CD14-positive monocyte (primary cell): ENCODE measurements around the gene VLDLR. TPM values are rescaled to one million over a fixed set of nuclear protein-coding genes. Genes with fewer than 3 reads are reported as not detected.
A peak's percentile ranks its signal among the peaks of the same experiment; 100 is the strongest.

ENCODE experiments used
- DNase-seq, 3 donors: peaks; one replicate each; pipeline ENCODE4 v3.0.0-alpha.2; 2011 to 2022
- H2AFZ ChIP-seq: 2 replicates; pipeline ENCODE4 v1.6.0; 2012; ENCODE audit warnings: mild to moderate bottlenecking, low read depth, low read length, inconsistent platforms; ENCODE audit not compliant: insufficient read depth, poor library complexity, severe bottlenecking
- H3K27ac ChIP-seq, 2 donors: 1 replicate in 1 of 2; 2 replicates in 1 of 2; pipeline ENCODE4 v1.5.1; 2012 to 2013; ENCODE audit warnings: low read length in 2 of 2, control low read depth in 1 of 2, inconsistent platforms in 1 of 2, low read depth in 1 of 2, mild to moderate bottlenecking in 1 of 2
- H3K27me3 ChIP-seq, 2 donors: one replicate each; pipeline versions ENCODE4 v1.6.0 to v1.6.1; 2011 to 2013; ENCODE audit warnings: low read length in 2 of 2; ENCODE audit not compliant: control insufficient read depth in 2 of 2, insufficient read depth in 2 of 2
- H3K36me3 ChIP-seq, 2 donors: replicated peaks in 1 of 2; 1 replicate in 1 of 2; 2 replicates in 1 of 2; pipeline versions ENCODE4 v1.5.1 to v1.6.1; 2012 to 2013; ENCODE audit warnings: low read length in 2 of 2, control low read depth in 1 of 2, inconsistent platforms in 1 of 2, mild to moderate bottlenecking in 1 of 2; ENCODE audit not compliant: insufficient read depth in 2 of 2, control insufficient read depth in 1 of 2
- H3K4me1 ChIP-seq, 2 donors: 1 replicate in 1 of 2; 2 replicates in 1 of 2; pipeline versions ENCODE4 v1.5.1 to v1.6.1; 2012 to 2013; ENCODE audit warnings: low read length in 2 of 2, control low read depth in 1 of 2, inconsistent platforms in 1 of 2, mild to moderate bottlenecking in 1 of 2, moderate library complexity in 1 of 2; ENCODE audit not compliant: insufficient read depth in 2 of 2, control insufficient read depth in 1 of 2
- H3K4me2 ChIP-seq: replicated peaks from 2 replicates; pipeline ENCODE3; 2012; ENCODE audit warnings: low read length, moderate library complexity, mild to moderate bottlenecking; ENCODE audit not compliant: poor library complexity, severe bottlenecking; ENCODE audit errors: extremely low read depth
- H3K4me3 ChIP-seq, 3 experiments: fragments of 200-600 bp in 1 of 3; sonication (generic) in 1 of 3; replicated peaks in 1 of 3; 1 replicate in 2 of 3; 2 replicates in 1 of 3; pipeline ENCODE4 v1.5.1; 2011 to 2013; ENCODE audit warnings: low read length in 3 of 3, mild to moderate bottlenecking in 3 of 3, control low read depth in 2 of 3, low read depth in 2 of 3, inconsistent platforms in 1 of 3, moderate library complexity in 1 of 3
- H3K79me2 ChIP-seq: 2 replicates; pipeline ENCODE4 v1.6.0; 2012; ENCODE audit warnings: mild to moderate bottlenecking, control low read depth, inconsistent platforms, low read length, moderate library complexity; ENCODE audit not compliant: insufficient read depth
- H3K9ac ChIP-seq: 2 replicates; pipeline ENCODE4 v1.6.0; 2017; ENCODE audit warnings: low read length, mild to moderate bottlenecking; ENCODE audit not compliant: insufficient read depth, poor library complexity, severe bottlenecking
- H3K9me3 ChIP-seq, 2 donors: replicated peaks in 1 of 2; 1 replicate in 1 of 2; 2 replicates in 1 of 2; pipeline versions ENCODE4 v1.5.1 to v1.6.1; 2012 to 2013; ENCODE audit warnings: low read length in 2 of 2, control low read depth in 1 of 2; ENCODE audit not compliant: control insufficient read depth in 1 of 2, insufficient read depth in 1 of 2
- H4K20me1 ChIP-seq: 2 replicates; pipeline ENCODE4 v1.6.0; 2012; ENCODE audit warnings: mild to moderate bottlenecking, low read length, control low read depth, moderate library complexity; ENCODE audit not compliant: insufficient read depth
- H3K27ac Mint-ChIP-seq, 7 donors: one replicate each; pipeline ENCODE4 v1.8.0; 2020; ENCODE audit warnings: mild to moderate bottlenecking in 7 of 7, mixed read lengths in 7 of 7, moderate library complexity in 6 of 7, inconsistent platforms in 2 of 7
- H3K27me3 Mint-ChIP-seq, 3 donors: one replicate each; pipeline ENCODE4 v1.8.0; 2021 to 2022; ENCODE audit warnings: low read depth in 3 of 3, mild to moderate bottlenecking in 3 of 3, mixed read lengths in 3 of 3, moderate library complexity in 3 of 3, inconsistent platforms in 1 of 3
- H3K36me3 Mint-ChIP-seq, 2 donors: one replicate each; pipeline ENCODE4 v1.8.0; 2020; ENCODE audit warnings: mixed read lengths in 2 of 2, inconsistent platforms in 1 of 2, mild to moderate bottlenecking in 1 of 2
- H3K4me1 Mint-ChIP-seq: one replicate; pipeline ENCODE4 v1.8.0; 2020; ENCODE audit warnings: mild to moderate bottlenecking, mixed read lengths
- H3K4me3 Mint-ChIP-seq, 2 donors: one replicate each; pipeline ENCODE4 v1.8.0; 2020; ENCODE audit warnings: mild to moderate bottlenecking in 2 of 2, mixed read lengths in 2 of 2, moderate library complexity in 1 of 2
- H3K9me3 Mint-ChIP-seq, 7 donors: one replicate each; pipeline ENCODE4 v1.8.0; 2020 to 2022; ENCODE audit warnings: mixed read lengths in 7 of 7, mild to moderate bottlenecking in 6 of 7, moderate library complexity in 6 of 7, inconsistent platforms in 2 of 7
- WGBS: methylation state at CpG from one replicate; pipeline ENCODE4 v1.1.5; 2013; ENCODE audit warnings: missing lambda C conversion rate; ENCODE audit not compliant: insufficient coverage; 5-methylcytosine and 5-hydroxymethylcytosine counted together
- intact Hi-C, 2 donors: fragments of 100-400 bp; cut with micrococcal nuclease; formaldehyde crosslinking; loops; one replicate each; pipeline versions ENCODE4 v1.15.0 to v1.15.1; 2023
- polyA plus RNA-seq, 3 donors: library from polyadenylated mRNA; depleted of rRNA in 1 of 3; unstranded in 2 of 3; stranded (reverse) in 1 of 3; fragments of 300-500 nt in 2 of 3; fragments of >200 nt in 1 of 3; fragmentation: Illumina TruSeq in 2 of 3; gene quantifications; 1 replicate in 2 of 3; 2 replicates in 1 of 3; pipeline ENCODE4 v1.2.3, GENCODE V29; 2012 to 2021
- TF ChIP-seq, protein P1 (sequence below): fragments of 200-600 bp; IDR thresholded peaks from one replicate; pipeline ENCODE4 v1.8.0; 2022; ENCODE audit warnings: antibody characterized with exemption, mild to moderate bottlenecking

Gene VLDLR
- polyA plus RNA-seq, 3 donors = 0.05 to 0.07 TPM; not detected in 1

DNA sequence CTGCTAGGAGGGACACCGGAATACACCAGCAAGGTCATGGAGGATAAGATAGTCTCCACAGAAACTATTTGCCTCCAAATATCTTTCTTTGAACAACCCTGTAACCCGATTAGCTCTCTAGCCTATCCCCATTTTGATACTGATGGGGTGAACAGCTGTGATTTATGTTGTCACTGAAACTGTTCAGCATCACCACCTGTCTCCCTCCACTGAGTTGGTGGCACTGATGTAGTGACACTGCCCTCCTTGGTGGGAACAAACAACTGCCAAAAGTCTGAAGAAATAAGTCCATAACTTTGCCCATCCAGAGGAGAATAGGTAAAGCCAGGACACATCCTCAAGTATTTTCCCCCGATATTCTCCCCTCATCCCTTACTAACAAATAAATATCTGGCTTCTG, 71.5 kb downstream of the VLDLR start:
- H3K79me2 ChIP-seq = no peaks in the 10 kb centered on the region
- TF ChIP-seq, protein P1, sequence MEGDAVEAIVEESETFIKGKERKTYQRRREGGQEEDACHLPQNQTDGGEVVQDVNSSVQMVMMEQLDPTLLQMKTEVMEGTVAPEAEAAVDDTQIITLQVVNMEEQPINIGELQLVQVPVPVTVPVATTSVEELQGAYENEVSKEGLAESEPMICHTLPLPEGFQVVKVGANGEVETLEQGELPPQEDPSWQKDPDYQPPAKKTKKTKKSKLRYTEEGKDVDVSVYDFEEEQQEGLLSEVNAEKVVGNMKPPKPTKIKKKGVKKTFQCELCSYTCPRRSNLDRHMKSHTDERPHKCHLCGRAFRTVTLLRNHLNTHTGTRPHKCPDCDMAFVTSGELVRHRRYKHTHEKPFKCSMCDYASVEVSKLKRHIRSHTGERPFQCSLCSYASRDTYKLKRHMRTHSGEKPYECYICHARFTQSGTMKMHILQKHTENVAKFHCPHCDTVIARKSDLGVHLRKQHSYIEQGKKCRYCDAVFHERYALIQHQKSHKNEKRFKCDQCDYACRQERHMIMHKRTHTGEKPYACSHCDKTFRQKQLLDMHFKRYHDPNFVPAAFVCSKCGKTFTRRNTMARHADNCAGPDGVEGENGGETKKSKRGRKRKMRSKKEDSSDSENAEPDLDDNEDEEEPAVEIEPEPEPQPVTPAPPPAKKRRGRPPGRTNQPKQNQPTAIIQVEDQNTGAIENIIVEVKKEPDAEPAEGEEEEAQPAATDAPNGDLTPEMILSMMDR = no peak

DNA sequence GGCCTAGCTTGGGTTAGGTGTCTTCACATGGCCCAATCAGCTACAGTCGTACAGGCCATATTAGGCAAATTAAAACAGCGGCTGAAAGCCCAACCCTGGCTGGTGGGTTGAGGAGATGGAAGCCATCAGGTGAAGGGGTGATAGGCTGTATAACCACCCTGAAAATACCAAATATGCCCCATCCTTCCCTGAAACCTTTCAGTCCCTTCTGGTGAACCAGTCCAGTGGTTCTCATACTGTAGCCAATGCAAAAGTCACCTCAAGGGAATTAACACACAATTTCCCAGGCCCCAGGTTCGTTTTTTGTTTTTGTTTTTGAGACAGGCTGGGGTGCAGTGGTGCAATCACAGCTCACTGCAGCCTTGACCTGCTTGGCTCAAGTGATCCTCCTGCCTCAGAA, 75.9 kb downstream of the VLDLR start:
- no CpG with 5 or more reads among the region's 3 CpGs for WGBS
- intact Hi-C loops = no loop called here
- H4K20me1 ChIP-seq = no peaks in the 10 kb centered on the region

More for the DNA sequence above, 71.5 kb downstream of the VLDLR start:
- peaks cover 0 to 4% (median 0%) of the 10 kb centered on the region in 7 donors for H3K9me3 Mint-ChIP-seq
- intact Hi-C loops = no loop called here
- no peaks in the 10 kb centered on the region for H3K36me3 Mint-ChIP-seq
- Histone ChIP-seq H3K9ac (no peak overlapping the region), H3K4me1 (no peaks in the 10 kb centered on the region), H2AFZ (no peak overlapping the region), H3K27ac (no peak overlapping the region), H3K9me3 (no peaks in the 10 kb centered on the region), H4K20me1 (no peaks in the 10 kb centered on the region), H3K4me2 (no peak overlapping the region), H3K36me3 (no peaks in the 10 kb centered on the region), H3K27me3 (no peaks in the 10 kb centered on the region), H3K4me3 (no peak overlapping the region)
- H3K27me3 Mint-ChIP-seq = no peaks in the 10 kb centered on the region
- H3K4me1 Mint-ChIP-seq = no peaks in the 10 kb centered on the region
- no CpG with 5 or more reads among the region's 3 CpGs for WGBS
- peak overlapping the region in 1 of 7 donors; percentile 37 for H3K27ac Mint-ChIP-seq
- no peak for DNase-seq
- H3K4me3 Mint-ChIP-seq = no peak overlapping the region

More for the DNA sequence above, 75.9 kb downstream of the VLDLR start:
- Mint-ChIP-seq H3K36me3 (no peaks in the 10 kb centered on the region), H3K27me3 (peaks cover 0 to 1% (median 0%) of the 10 kb centered on the region in 3 donors), H3K27ac (no peak overlapping the region), H3K4me1 (no peaks in the 10 kb centered on the region), H3K4me3 (no peak overlapping the region), H3K9me3 (peaks cover 0 to 4% (median 0%) of the 10 kb centered on the region in 7 donors)
- Histone ChIP-seq H3K4me1 (no peaks in the 10 kb centered on the region), H3K27me3 (no peaks in the 10 kb centered on the region), H3K79me2 (no peaks in the 10 kb centered on the region), H3K4me3 (no peak overlapping the region), H3K36me3 (no peaks in the 10 kb centered on the region), H3K9me3 (no peaks in the 10 kb centered on the region), H2AFZ (no peak overlapping the region), H3K27ac (no peak overlapping the region), H3K4me2 (no peak overlapping the region), H3K9ac (no peak overlapping the region)
- DNase-seq = no peak
- TF ChIP-seq, protein P1 = no peak
